GM21381 (cell line): ENCODE results near the gene RNASET2.
"Not testable (repeated sequence)": the region's sequence is repeated elsewhere in the genome, so short reads cannot be mapped to it uniquely, and the experiment has no call there.

Experiments used
- ATAC-seq: cut with Tn5 transposase; IDR thresholded peaks from one replicate; pipeline ENCODE4 v1.9.1; 2021; ENCODE audit warnings: mild to moderate bottlenecking, moderate library complexity; ENCODE audit not compliant: unreplicated experiment

RNASET2 gene

GRCh38 chr6:166905505-166906134 is 50.7 kb downstream of the RNASET2 start:
- no peak for ATAC-seq

- no peak for ATAC-seq
These were observed 51.3 kb downstream of the RNASET2 start for GRCh38 chr6:166905013-166905412.

GRCh38 chr6:166904101-166904746 is 52.1 kb downstream of the RNASET2 start:
- no peak for ATAC-seq

- no peak for ATAC-seq
These were observed 52.9 kb downstream of the RNASET2 start for GRCh38 chr6:166903500-166903899.

- no peak for ATAC-seq
These were observed 53.3 kb downstream of the RNASET2 start for GRCh38 chr6:166903027-166903426.

GRCh38 chr6:166902211-166902755 is 54.1 kb downstream of the RNASET2 start:
- no peak for ATAC-seq

- ATAC-seq = no peak
These were observed 54.7 kb downstream of the RNASET2 start for GRCh38 chr6:166901626-166902025.

GRCh38 chr6:166900956-166901607 is 55.3 kb downstream of the RNASET2 start:
- no peak for ATAC-seq

GRCh38 chr6:166900130-166900708 is 56.1 kb downstream of the RNASET2 start:
- ATAC-seq = no peak

GRCh38 chr6:166898910-166899309 is 57.4 kb downstream of the RNASET2 start:
- no peak for ATAC-seq

GRCh38 chr6:166894614-166895013 is 61.7 kb downstream of the RNASET2 start:
- not testable (repeated sequence) for ATAC-seq

GRCh38 chr6:166892472-166892871 is 63.9 kb downstream of the RNASET2 start:
- ATAC-seq = not testable (repeated sequence)

GRCh38 chr6:166886773-166887172 is 69.6 kb downstream of the RNASET2 start:
- not testable (repeated sequence) for ATAC-seq

- not testable (repeated sequence) for ATAC-seq
These were observed 71.4 kb downstream of the RNASET2 start for GRCh38 chr6:166884958-166885357.

GRCh38 chr6:166879594-166879993 is 76.8 kb downstream of the RNASET2 start:
- ATAC-seq = no peak
